ES-I3 (cell line): ENCODE results near the gene LTC4S.

ENCODE experiments used
- H3K36me3 ChIP-seq: 2 replicates; pipeline ENCODE4 v1.6.1; 2013; ENCODE audit warnings: mild to moderate bottlenecking, low read length, control low read depth, moderate library complexity; ENCODE audit not compliant: insufficient read depth
- H3K4me1 ChIP-seq: 2 replicates; pipeline ENCODE4 v1.6.1; 2013; ENCODE audit warnings: mild to moderate bottlenecking, control low read depth, low read length; ENCODE audit not compliant: insufficient read depth
- H3K9ac ChIP-seq: 2 replicates; pipeline ENCODE4 v1.6.1; 2013; ENCODE audit warnings: low read depth, mild to moderate bottlenecking, low read length, moderate library complexity
- H3K9me3 ChIP-seq: 2 replicates; pipeline ENCODE4 v1.6.1; 2013; ENCODE audit warnings: mild to moderate bottlenecking, low read length, moderate library complexity; ENCODE audit not compliant: control insufficient read depth, insufficient read depth

The LTC4S gene

DNA sequence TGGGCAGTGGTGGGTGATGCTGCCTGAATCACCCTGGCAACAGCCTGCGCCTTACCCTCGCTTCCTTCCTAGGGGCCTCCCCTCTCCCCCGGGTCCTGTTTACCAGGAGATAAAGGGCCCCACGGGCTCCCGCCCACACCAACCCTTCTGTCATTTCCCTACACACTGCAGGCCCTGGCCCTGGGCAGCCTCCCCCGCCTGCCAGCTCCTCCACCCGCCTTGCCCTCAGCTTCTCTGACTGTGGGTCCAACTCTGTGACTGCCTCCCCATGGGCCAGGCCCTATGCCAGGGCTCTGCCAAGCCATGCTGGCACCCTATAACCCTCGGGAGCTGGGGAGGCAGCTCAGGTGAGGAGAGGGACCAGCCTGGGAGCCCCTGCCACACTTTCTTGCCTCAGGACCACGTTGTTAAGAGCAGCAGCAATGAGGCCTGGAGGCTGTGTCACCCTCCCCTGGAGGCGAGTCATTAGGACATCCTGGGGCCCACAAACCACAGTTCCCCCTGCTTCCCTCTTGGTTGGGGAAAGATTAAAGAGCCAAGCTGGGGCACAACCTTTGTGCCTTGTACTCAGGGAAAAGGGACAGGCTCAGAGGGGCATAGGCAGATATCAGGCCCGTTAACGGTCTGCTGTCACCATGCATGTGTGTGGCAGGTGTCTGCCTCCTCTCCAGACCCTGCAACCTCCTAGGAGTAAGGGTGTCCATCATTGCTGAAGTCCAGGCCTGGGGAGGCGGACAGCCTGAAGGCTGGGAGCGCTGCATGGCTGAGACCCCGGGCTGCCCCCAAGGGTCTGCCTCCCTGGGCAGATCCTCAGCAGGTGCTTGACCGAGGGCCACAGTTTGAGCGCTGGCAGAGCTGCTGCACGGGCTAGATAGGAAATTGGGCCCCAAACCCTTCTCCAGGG is 10.1 kb downstream of the LTC4S start:
- no peaks in the 10 kb centered on the region for H3K36me3 ChIP-seq
- no peaks in the 10 kb centered on the region for H3K9me3 ChIP-seq
- no peak overlapping the region for H3K9ac ChIP-seq
- H3K4me1 ChIP-seq = peaks cover 9% of the 10 kb centered on the region

DNA sequence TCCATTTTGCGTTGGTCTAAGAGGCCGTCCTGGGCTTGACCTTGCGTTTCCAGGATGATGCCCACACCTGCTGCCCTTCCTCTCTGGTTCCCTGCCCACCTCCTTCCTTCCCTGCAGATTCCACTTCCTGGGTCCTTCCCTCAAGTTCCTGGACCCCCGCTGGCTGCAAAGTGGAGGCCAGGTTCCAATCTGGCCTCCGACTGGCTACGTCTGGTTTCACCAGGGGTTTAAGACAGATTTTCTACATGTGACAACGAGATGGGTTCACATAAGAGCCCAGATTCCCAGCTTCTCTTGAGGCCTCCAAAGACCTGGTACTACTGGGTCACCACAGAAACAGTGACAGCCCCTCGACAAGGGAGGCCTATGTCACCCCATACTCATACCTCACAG is 10.8 kb downstream of the LTC4S start:
- H3K4me1 ChIP-seq = peaks cover 9% of the 10 kb centered on the region
- no peak overlapping the region for H3K9ac ChIP-seq
- H3K9me3 ChIP-seq = no peaks in the 10 kb centered on the region
- no peaks in the 10 kb centered on the region for H3K36me3 ChIP-seq

- H3K4me1 ChIP-seq = peaks cover 9% of the 10 kb centered on the region
- no peaks in the 10 kb centered on the region for H3K36me3 ChIP-seq
- no peaks in the 10 kb centered on the region for H3K9me3 ChIP-seq
- peak overlapping the region; percentile 88 for H3K9ac ChIP-seq
Measured at GRCh38 chr5:179805070-179805528, 11.3 kb downstream of the LTC4S start.

- Histone ChIP-seq H3K36me3 (no peaks in the 10 kb centered on the region), H3K9ac (peak overlapping the region; percentile 88), H3K4me1 (peaks cover 9% of the 10 kb centered on the region), H3K9me3 (no peaks in the 10 kb centered on the region)
Measured at GRCh38 chr5:179805529-179806249, 11.9 kb downstream of the LTC4S start.

- no peaks in the 10 kb centered on the region for H3K36me3 ChIP-seq
Measured at GRCh38 chr5:179806250-179807048, 12.7 kb downstream of the LTC4S start, which contains the start of gene MGAT4B. MGAT4B (minus strand) TSS chr5:179806866; CDS start chr5:179806583, 283 bp downstream.

GRCh38 chr5:179812135-179812825 is 18.5 kb downstream of the LTC4S start:
- H3K4me1 ChIP-seq = peaks cover 3% of the 10 kb centered on the region
- no peaks in the 10 kb centered on the region for H3K9me3 ChIP-seq
- no peaks in the 10 kb centered on the region for H3K36me3 ChIP-seq
- peak overlapping the region; percentile 5; the same call in 1 of the 2 replicates for H3K9ac ChIP-seq

More at GRCh38 chr5:179806250-179807048, 12.7 kb downstream of the LTC4S start, which contains the start of gene MGAT4B:
- peaks cover 9% of the 10 kb centered on the region for H3K4me1 ChIP-seq
- H3K9ac ChIP-seq = peak within 1 kb of the TSS; percentile 88
- H3K9me3 ChIP-seq = no peaks in the 10 kb centered on the region

DNA sequence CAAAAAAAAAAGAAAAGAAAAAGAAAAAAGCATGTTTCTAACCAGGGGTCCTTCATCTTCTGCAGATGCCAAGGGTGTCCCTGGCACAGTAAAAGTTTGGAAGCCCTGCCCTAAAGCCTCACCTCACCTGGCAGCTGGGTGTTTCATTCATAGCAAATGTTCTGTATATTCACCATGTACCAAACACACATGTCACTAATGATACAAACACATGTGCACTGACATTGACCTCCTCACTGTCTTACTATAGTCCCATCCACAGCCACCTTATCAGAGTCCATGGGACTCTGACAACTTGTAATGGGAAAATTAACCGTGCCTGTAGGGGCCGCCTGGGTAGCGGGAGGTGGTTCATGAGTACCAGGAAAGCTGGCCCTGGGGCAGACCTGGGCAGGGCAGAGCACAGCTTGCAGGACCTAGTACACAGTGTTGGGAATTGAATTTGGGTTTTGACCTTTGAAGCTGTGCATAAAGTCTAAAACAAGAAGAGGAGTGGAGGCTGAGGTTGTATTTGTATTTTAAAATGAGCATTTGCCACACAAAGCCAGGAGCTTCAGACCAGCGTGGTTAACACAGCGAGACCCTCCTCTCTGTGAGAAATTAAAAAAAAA is 19.3 kb downstream of the LTC4S start:
- H3K9me3 ChIP-seq = no peaks in the 10 kb centered on the region
- H3K9ac ChIP-seq = no peak overlapping the region
- no peaks in the 10 kb centered on the region for H3K36me3 ChIP-seq
- H3K4me1 ChIP-seq = peaks cover 8% of the 10 kb centered on the region

- Histone ChIP-seq H3K9ac (no peak overlapping the region), H3K36me3 (no peaks in the 10 kb centered on the region), H3K9me3 (no peaks in the 10 kb centered on the region), H3K4me1 (peaks cover 11% of the 10 kb centered on the region)
Measured at GRCh38 chr5:179814090-179814489, 20.3 kb downstream of the LTC4S start.

- Histone ChIP-seq H3K9ac (no peak overlapping the region), H3K4me1 (peaks cover 22% of the 10 kb centered on the region), H3K36me3 (no peaks in the 10 kb centered on the region), H3K9me3 (no peaks in the 10 kb centered on the region)
Measured at GRCh38 chr5:179815491-179816249, 21.9 kb downstream of the LTC4S start.

DNA sequence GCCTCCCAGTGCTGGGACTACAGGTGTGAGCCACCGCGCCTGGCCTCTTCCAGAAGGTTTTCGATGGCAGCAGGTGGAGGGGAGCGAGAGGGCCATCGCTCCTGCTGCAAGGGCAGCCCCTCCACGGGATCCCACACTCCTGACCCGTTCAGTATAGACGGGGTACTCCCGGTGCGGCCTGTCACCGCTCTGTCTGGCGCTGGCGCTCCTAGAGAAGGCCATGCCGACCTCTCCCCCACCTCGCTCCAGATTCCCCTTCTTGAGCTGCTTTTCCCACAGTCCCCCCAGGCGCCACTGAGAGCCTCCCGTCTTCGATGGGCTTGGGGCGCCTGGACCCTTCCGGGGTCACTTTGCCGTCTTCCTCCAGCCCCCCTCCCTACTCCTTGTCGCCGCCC is 22.6 kb downstream of the LTC4S start:
- Histone ChIP-seq H3K9me3 (no peaks in the 10 kb centered on the region), H3K36me3 (no peaks in the 10 kb centered on the region), H3K4me1 (peaks cover 22% of the 10 kb centered on the region), H3K9ac (peak overlapping the region; percentile 62)

- Histone ChIP-seq H3K9ac (peak overlapping the region; percentile 62), H3K9me3 (no peaks in the 10 kb centered on the region), H3K36me3 (no peaks in the 10 kb centered on the region), H3K4me1 (peaks cover 22% of the 10 kb centered on the region)
Measured at GRCh38 chr5:179816796-179817469, 23.1 kb downstream of the LTC4S start.

- Histone ChIP-seq H3K9ac (peak overlapping the region; percentile 62), H3K9me3 (no peaks in the 10 kb centered on the region), H3K36me3 (no peaks in the 10 kb centered on the region), H3K4me1 (peaks cover 26% of the 10 kb centered on the region)
Measured at GRCh38 chr5:179817470-179817840, 23.7 kb downstream of the LTC4S start.
